GM19193 (cell line): Measurements from ENCODE around the gene TBC1D3.
"Not testable (repeated sequence)": the region's sequence is repeated elsewhere in the genome, so short reads cannot be mapped to it uniquely, and the experiment has no call there.

Experiments used
- POLR2A ChIP-seq: IDR thresholded peaks from 4 replicates; pipeline ENCODE4 v1.6.1; 2011; ENCODE audit not compliant: insufficient read depth, insufficient read length; ENCODE audit errors: extremely low read depth

The TBC1D3 gene

DNA sequence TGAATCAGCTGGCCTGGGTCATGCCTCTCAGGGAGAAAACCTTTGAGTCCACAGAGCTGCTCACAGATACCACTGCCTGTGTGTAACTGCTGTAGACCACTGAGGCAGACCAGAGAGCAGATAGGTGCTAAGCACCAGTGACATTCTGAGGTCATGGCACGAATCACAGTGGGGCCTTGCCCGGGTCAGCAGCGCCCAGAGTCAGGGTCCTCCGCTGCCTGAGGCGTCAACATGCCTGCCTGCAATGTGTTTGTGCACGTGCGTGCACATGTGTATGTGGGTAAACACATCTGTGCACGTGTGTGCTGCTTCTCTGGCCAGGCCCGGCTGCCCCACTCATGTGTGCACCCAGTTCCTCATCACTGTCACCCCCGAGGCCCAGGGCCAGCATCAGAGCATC, at the start of gene TBC1D3:
Gene TBC1D3, minus strand, starts transcription at position 101 of the 400 bp plus-strand sequence. CDS start 1,526 bp downstream, outside the sequence.
- not testable (repeated sequence) for TF ChIP-seq POLR2A
